Measurements from ENCODE around the gene TPRN.
A peak's percentile ranks its signal among the peaks of the same experiment; 100 is the strongest.

TPRN gene

GRCh38 chr9:137211532-137211931 lies 11.0 kb upstream of the TPRN start:
- DNase-seq (ENCODE audit: low read depth), result no peak
- H3K4me3 ChIP-seq (replicated peaks; ENCODE audit: low read depth, low read length), result no peak overlapping the region
- TF ChIP-seq CTCF (IDR thresholded peaks at IDR 0.05; ENCODE audit: low read length, missing control alignments), result no peak

GRCh38 chr9:137206602-137207001 lies 6.1 kb upstream of the TPRN start:
- TF ChIP-seq CTCF (IDR thresholded peaks at IDR 0.05; ENCODE audit: low read length, missing control alignments), result no peak
- H3K4me3 ChIP-seq (replicated peaks; ENCODE audit: low read depth, low read length), result peak overlapping the region; percentile 91
- no peak for DNase-seq (ENCODE audit: low read depth)

GRCh38 chr9:137205126-137206069 lies 4.9 kb upstream of the TPRN start, which contains the start of the genes NDOR1 and TMEM203:
NDOR1 (plus strand) TSS chr9:137205700; CDS start chr9:137205778, 78 bp downstream.
TMEM203 (minus strand) TSS chr9:137205648; CDS start chr9:137205414, 234 bp downstream.
- peak; percentile 80 for DNase-seq (ENCODE audit: low read depth)
- peak within 1 kb of the TSS; percentile 91 for H3K4me3 ChIP-seq (replicated peaks; ENCODE audit: low read depth, low read length)
- no peak for TF ChIP-seq CTCF (IDR thresholded peaks at IDR 0.05; ENCODE audit: low read length, missing control alignments)

- peak overlapping the region; percentile 91 for H3K4me3 ChIP-seq (replicated peaks; ENCODE audit: low read depth, low read length)
- no peak for TF ChIP-seq CTCF (IDR thresholded peaks at IDR 0.05; ENCODE audit: low read length, missing control alignments)
- DNase-seq (ENCODE audit: low read depth), result no peak
Measured at GRCh38 chr9:137204731-137205125, 4.2 kb upstream of the TPRN start.

- no peak for TF ChIP-seq CTCF (IDR thresholded peaks at IDR 0.05; ENCODE audit: low read length, missing control alignments)
- no peak overlapping the region for H3K4me3 ChIP-seq (replicated peaks; ENCODE audit: low read depth, low read length)
- no peak for DNase-seq (ENCODE audit: low read depth)
Measured at GRCh38 chr9:137202966-137203365, 2.4 kb upstream of the TPRN start.

GRCh38 chr9:137201205-137201868 lies 796 bp upstream of the TPRN start:
- no peak for TF ChIP-seq CTCF (IDR thresholded peaks at IDR 0.05; ENCODE audit: low read length, missing control alignments)
- H3K4me3 ChIP-seq (replicated peaks; ENCODE audit: low read depth, low read length), result peak overlapping the region; percentile 69
- no peak for DNase-seq (ENCODE audit: low read depth)
